AG04450 (cell line): ENCODE results near the gene DHX57. TPM values are rescaled to one million over a fixed set of nuclear protein-coding genes. Genes with fewer than 3 reads are reported as not detected.

Source experiments
- CTCF ChIA-PET: fragments of 300-600, 350-600 bp; formaldehyde crosslinking; extraction: SDS; loops from one replicate; lab custom pipeline; 2022; ENCODE audit warnings: antibody characterized with exemption, inconsistent platforms; lab: Charles Lee
- POLR2A ChIA-PET: fragments of 350-600 bp; formaldehyde crosslinking; extraction: SDS; loops from one replicate; lab custom pipeline; 2021; ENCODE audit warnings: antibody characterized with exemption, inconsistent platforms; lab: Yijun Ruan, JAX
- DNase-seq: peaks from one replicate; pipeline ENCODE4 v3.0.0-alpha.2; 2011; ENCODE audit warnings: low read depth, low spot score
- H3K27ac ChIP-seq: one replicate; pipeline ENCODE4 v1.5.1; 2012; ENCODE audit warnings: low read depth, low read length, control low read depth
- H3K27me3 ChIP-seq: one replicate; pipeline ENCODE4 v1.6.0; 2012; ENCODE audit warnings: low read length; ENCODE audit not compliant: control insufficient read depth, insufficient read depth
- H3K4me3 ChIP-seq: 2 replicates; pipeline ENCODE4 v1.5.1; 2011; ENCODE audit warnings: mild to moderate bottlenecking, low read depth, low read length, control low read depth
- H3K9me3 ChIP-seq: 2 replicates; pipeline ENCODE4 v1.5.1; 2012; ENCODE audit warnings: low read length; ENCODE audit not compliant: control insufficient read depth, insufficient read depth
- CTCF ChIP-seq: IDR thresholded peaks from 2 replicates; pipeline ENCODE4 v1.5.1; 2011; ENCODE audit warnings: low read depth, low read length, control low read depth, inconsistent platforms
- polyA plus RNA-seq: library from polyadenylated mRNA; depleted of rRNA; stranded (reverse); fragments of >200 nt; gene quantifications from 2 replicates; pipeline ENCODE4 v1.2.3, GENCODE V29; 2011; rRNA removed
- small RNA-seq: library from RNA; depleted of rRNA; stranded (forward); fragments of <200 nt; gene quantifications from one replicate; pipeline ENCODE3, GENCODE V24; 2012; ENCODE audit warnings: low read depth; ENCODE audit not compliant: insufficient read length

DHX57 gene
- polyA plus RNA-seq, 1 experiment: 23.3 TPM

DNA sequence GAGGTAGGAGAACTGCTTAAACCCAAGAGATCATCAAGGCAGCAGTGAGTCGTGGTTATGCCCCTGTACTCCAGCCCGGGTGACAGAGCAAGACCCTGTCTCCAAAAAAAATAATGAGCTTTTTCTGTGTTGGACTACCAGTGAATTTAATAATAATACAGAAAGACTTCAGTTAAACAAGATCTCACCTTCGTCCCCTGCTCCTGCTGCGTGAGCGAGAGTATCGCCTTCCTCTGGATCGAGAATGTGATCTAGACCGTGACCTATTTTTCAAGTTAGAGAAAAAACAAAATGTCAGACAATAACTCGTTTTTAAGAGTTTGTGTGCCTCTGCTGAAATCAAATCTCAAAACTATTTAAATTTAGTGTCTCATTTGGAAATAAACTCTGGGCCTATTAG is 127.3 kb downstream of the DHX57 start:
- Histone ChIP-seq H3K4me3 (no peak overlapping the region), H3K27ac (no peak overlapping the region), H3K27me3 (no peaks in the 10 kb centered on the region), H3K9me3 (no peaks in the 10 kb centered on the region; the same call in 1 of the 2 replicates)
- POLR2A ChIA-PET: interaction anchor here (0.7 kb wide), 1 partner anchor 69 kb away, joined by 3 read pairs; no protein-coding TSS in a partner anchor
- TF ChIP-seq CTCF: no peak
- CTCF ChIA-PET: interaction anchor here (0.6 to 3.7 kb wide), 3 partner anchors 30 to 433 kb away, joined by 3 to 16 read pairs (median 8); partner anchors contain the start of gene GEMIN6
- no peak for DNase-seq

GRCh38 chr2:38747819-38748218 is 127.9 kb downstream of the DHX57 start:
- TF ChIP-seq CTCF: no peak
- no peak for DNase-seq
- no peaks in the 10 kb centered on the region for H3K27me3 ChIP-seq
- no peak overlapping the region for H3K27ac ChIP-seq
- CTCF ChIA-PET: interaction anchor here (1.2 to 3.7 kb wide), 2 partner anchors 30 to 166 kb away, joined by 8 to 16 read pairs; partner anchors contain the start of gene GEMIN6
- no peak overlapping the region for H3K4me3 ChIP-seq
- POLR2A ChIA-PET: interaction anchor here (0.7 kb wide), 1 partner anchor 70 kb away, joined by 3 read pairs; no protein-coding TSS in a partner anchor
- H3K9me3 ChIP-seq: no peaks in the 10 kb centered on the region; the same call in 1 of the 2 replicates

Small RNA genes within 50 kb of the gene (small RNA-seq; reads per million reads assigned to genes)
- not detected for gene RNU6-851P

Other genes starting within 250 kb of the DHX57 start
- 15.5 and 19.0 TPM in 2 replicates for gene GALM, start 209.8 kb downstream of the DHX57 start, polyA plus RNA-seq
- 195 and 238 TPM in 2 replicates for gene SRSF7, start 124.6 kb downstream of the DHX57 start, polyA plus RNA-seq
- gene GEMIN6, start 97.7 kb downstream of the DHX57 start, polyA plus RNA-seq: 12.6 and 16.3 TPM in 2 replicates
- gene MORN2, start within 50 bp of the DHX57 start, polyA plus RNA-seq: 24.9 and 34.8 TPM in 2 replicates
- gene ARHGEF33, start 13.9 kb upstream of the DHX57 start, polyA plus RNA-seq: 0.32 and 0.36 TPM in 2 replicates
- gene SOS1, start 245.1 kb upstream of the DHX57 start, polyA plus RNA-seq: 25.6 and 42.2 TPM in 2 replicates